ENCODE results near the gene MEOX2.

DNA sequence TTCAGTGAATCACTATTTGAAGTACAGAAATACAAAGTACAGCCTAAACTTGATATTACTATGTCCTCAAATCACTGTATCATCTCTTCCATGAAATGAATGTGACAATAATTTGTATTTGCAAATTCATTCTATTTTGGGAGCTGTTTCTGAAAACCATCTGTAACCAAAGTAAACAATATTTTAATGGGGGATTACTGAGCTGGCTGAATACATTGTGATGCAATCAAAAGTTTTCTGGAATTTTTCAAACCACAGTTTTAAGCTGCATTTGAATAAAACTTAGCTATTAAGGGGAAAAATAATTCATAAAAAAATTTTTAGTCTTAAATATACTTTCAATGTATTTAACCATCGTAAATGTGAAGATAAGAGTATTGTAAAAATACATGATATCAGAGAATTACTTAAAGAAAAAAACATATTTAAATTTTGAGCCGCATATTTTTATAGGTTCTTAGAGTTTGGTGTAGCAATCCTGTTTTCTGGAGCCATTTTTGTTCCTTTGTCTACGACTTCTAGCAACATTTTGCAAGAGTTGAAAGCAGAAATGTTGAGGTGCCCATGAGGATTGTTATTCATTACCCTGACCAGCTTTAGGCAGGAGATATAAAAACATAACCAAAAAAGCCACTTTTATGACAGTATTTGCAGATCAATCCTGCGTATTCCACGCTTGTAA, 78.8 kb downstream of the MEOX2 start:
- TF ChIP-seq, protein P1, sequence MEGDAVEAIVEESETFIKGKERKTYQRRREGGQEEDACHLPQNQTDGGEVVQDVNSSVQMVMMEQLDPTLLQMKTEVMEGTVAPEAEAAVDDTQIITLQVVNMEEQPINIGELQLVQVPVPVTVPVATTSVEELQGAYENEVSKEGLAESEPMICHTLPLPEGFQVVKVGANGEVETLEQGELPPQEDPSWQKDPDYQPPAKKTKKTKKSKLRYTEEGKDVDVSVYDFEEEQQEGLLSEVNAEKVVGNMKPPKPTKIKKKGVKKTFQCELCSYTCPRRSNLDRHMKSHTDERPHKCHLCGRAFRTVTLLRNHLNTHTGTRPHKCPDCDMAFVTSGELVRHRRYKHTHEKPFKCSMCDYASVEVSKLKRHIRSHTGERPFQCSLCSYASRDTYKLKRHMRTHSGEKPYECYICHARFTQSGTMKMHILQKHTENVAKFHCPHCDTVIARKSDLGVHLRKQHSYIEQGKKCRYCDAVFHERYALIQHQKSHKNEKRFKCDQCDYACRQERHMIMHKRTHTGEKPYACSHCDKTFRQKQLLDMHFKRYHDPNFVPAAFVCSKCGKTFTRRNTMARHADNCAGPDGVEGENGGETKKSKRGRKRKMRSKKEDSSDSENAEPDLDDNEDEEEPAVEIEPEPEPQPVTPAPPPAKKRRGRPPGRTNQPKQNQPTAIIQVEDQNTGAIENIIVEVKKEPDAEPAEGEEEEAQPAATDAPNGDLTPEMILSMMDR (IDR thresholded peaks at IDR 0.05; ENCODE audit: poor library complexity, severe bottlenecking), result no peak
- TF ChIP-seq RAD21 (conservative IDR thresholded peaks at IDR 0.05) (no peak), POLR2AphosphoS5 (IDR thresholded peaks at IDR 0.05) (no peak), TAF1 (IDR thresholded peaks at IDR 0.05; ENCODE audit: low read depth) (no peak)

Data from neural cell (in vitro differentiated cells).